Suppressor macrophage (primary cell): Measurements from ENCODE around the gene LINGO1.
A peak's percentile ranks its signal among the peaks of the same experiment; 100 is the strongest.

Experiments used
- DNase-seq, 4 experiments: peaks; one replicate each; pipeline ENCODE4 v3.0.0-alpha.2; 2020 to 2022

The LINGO1 gene

DNA sequence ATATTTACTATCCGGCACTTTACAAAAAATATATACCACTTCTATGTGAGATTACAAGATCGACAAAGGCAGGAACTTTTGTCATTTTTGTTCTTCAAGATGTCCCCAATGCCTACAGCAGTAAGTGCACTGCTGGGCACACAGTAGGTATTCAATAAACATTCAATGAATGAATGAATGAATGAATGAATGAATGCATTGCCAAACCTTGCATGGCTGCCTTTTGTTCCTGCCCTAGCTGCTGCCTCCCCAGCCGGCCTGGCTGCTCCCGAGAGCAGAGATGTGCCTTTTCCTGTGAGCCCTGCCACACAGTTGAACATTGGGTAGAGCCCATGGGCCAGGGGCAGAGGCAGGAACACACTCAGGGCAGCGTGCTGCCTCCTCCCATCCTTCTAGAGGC, 37.5 kb downstream of the LINGO1 start:
- no peak for DNase-seq

- DNase-seq: no peak
Observed at GRCh38 chr15:77592758-77593157, 40.0 kb downstream of the LINGO1 start.

DNA sequence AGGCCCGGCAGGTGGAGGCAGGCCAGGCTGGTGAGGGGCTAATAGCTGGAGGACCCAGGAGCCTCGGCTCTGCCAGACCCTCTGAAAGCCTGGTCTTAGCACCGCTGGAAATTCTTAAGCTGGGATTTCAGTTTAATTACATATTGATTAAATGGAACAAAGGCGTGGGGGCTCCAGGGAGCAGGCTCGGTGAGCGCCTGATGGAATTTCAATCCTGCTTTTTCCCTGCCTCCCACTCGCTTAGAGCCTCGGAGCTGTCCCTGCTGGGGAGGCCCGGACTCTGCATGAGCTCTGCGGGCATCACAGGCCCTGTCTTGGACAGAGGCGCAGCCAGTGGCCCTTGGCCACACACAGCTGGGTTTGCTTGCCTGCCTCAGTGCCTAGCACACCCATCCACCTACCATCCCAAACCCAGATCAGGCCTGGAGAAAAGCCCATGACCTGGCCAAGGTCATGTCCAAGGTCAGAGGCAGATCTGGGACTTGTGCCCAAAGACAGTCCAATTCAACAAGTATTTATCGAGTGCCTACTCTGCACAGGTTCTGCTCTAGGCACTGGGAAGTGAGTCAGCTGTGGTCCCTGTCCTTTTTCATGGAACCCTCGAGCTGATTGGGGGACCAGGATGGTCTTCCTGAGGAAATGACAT, 40.6 kb downstream of the LINGO1 start:
- DNase-seq: no peak

- no peak for DNase-seq
Observed at GRCh38 chr15:77589839-77590238, 42.9 kb downstream of the LINGO1 start.

DNA sequence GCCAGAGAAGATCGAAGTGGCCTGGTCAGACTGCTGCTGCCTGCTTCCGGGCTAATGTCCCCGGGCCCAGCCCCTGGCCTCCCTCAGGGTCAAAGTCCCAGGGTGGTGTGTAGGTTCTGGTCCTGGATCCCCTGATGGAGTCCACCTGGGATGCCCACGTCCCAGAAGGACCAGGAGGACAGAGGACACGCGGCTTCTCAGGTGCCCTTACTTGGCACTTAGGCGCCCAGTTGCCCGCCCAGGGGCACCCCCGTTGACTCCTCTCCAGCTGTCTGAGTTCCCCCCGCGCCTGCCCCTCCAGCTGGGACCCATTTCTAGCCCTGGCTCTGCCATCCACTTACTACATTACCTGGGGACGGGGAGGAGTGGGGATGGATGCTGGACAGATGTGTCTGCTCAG, 44.6 kb downstream of the LINGO1 start:
- DNase-seq: no peak

- DNase-seq: no peak
Observed at GRCh38 chr15:77584691-77585090, 48.0 kb downstream of the LINGO1 start.

- DNase-seq: peak in 1 of 4 experiments; percentile 6
Observed at GRCh38 chr15:77584201-77584600, 48.5 kb downstream of the LINGO1 start.

DNA sequence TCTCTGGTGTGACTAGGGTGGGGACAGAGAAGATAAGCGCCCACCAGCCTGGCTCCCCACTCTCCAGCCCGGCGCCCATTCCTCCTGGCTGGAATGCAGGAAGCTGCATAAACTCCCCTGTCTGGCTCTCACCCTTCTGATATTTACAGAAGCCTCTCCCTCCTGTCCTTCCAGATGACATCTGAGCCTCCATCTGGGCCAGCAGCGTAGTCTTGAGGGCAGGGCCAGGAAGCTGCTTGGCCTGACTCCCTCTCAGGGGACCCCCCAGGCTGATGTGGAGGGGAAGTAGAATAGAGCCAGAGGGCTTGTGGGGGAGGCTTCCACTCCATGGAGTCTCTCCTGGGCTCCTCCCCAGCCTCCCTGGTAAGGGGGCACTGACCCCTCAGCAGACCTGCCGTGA, 49.9 kb downstream of the LINGO1 start:
- DNase-seq: no peak

DNA sequence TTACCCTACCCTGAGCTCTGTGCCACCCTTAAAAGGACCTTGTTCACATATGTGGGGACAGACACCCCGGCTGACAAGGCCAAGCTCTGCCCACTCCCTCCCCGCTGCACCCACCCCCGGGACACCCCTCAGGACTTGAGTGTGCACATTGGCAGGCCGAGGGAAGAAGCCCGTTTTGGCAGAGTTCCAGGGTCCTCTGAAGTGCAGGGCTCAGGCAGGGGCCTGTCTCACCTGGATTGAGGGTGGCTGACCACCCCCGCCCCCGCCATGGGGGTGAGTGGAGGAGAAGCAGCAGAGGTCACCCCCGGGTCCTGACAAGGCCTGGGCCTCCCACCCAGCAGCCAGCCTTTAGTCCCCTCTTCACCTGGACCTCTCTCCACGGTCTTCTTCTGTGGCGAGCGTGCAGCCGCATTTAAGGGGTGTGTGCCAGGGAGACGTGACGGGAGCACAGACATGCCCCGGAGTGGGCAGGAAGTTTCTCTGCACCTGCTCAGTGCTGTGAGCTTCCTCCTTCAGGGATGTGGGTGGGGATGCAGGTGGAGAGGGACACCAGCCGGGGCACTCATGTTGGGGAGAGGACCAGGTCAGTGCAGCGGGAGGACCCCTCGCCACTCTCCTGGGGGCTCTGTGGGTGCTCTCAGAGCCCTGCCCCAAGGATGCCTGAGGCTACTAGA, 50.7 kb downstream of the LINGO1 start:
- no peak for DNase-seq

DNA sequence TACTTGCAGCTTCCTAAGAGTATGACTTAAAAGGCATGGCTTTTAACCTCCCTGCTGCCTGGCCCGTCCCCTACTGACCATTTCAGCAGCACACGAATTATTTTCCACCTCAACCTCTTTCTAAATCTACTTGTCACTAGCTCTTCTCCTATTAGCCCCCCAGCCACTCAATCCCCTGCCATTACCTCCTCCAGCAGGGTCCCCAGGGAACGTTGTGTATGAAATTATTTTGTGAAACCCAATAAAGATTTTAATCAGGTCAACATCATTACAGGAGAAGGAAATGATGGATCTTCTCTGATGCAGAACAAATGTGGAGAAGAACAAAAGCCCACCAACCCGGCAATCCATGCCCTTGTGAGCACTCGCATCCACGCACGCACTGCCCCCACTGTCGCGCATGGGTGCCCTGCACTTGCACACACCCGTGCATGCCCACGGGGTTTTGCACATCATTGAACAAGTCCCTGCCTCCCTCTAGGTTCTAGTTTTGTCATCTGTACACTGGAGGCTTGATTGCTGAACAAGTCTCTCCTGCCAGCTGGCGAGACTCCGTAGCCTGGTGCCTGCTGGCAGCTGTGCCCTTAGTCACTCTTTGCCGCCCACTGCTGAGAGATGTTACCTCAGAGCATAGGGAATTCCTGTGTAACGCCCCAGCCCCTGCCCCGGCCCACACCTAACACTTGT, 51.6 kb downstream of the LINGO1 start:
- DNase-seq: no peak

DNA sequence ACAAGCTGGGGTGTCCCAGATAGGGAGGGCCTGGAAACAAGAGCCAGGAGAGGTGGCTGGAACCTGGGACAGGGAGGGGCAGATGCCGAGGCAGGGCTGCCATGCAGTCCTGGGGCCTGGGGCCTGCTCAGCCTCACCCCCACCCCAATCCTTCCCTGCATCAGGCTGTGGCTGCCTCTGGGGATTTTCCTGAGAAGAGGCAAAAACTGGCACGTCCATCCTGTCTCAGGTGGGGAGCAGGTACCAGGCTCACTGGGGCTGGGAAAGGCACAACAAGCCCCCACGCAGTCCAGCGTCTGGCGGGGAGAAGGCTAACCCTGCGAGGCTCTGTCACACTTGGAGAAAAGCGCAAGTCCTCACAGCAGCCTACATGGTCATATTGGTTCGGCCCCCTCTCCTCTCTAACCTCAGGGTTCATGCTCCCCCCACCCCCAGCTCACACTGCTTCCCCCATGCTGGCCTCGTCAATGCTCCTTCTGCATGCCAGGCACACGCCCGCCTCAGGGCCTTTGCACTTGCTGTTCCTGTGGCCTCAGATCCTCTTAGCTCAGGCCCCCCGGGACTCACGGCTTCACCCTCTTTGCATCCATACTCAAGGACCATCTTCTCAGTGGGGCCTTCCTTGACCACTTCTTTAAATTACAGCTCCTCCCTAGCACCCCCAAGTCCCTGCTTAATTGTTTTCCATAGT, 53.1 kb downstream of the LINGO1 start:
- DNase-seq: no peak

GRCh38 chr15:77578641-77579372, 53.9 kb downstream of the LINGO1 start:
- no peak for DNase-seq

DNA sequence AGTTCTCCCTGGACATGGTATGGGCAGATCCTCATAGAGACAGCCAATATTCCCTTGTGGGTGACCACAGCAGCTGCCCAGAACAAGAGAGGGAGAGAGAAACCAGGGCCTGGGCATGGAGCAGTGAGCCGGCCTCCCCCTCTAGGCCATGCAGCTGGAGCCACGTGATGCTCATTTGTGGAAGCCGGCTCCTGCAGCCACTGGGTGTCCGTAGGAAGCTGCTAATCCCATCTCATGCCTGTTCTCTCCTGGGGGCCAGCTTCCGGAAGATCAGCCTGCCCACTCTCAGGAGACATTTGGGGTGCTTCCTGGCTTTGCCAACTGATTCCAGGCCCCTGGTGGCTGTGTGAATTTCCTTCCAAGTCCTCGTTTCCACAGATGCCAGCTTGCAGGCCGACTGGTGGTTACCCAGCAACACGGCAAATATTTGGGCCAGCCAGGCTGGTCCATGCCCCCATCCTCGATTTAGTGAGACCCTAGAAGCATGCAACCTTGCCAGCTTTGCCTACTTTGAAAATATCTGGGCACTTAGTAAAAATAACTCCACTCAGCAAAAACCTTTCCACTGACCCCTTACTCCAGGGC, 55.3 kb downstream of the LINGO1 start:
- no peak for DNase-seq

DNA sequence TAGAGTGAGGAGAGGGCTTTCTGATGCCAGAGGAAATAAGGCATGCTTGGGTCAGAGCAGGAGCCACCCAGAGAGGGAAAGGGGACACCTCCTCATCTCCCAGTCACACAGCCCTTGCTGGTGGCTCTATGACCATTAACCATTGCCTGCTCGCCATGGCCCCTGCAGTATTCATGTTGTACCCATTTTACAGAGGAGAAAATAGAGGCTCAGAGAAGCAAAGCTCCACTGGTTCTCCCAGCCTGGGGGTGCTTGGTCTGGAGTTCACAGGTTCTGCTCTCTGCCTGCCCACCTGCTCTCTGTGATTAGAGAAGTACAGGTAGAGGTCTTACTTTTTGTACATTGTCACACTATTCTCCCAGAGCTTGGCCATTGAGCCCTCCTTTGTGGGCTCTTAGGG, 56.2 kb downstream of the LINGO1 start:
- DNase-seq: no peak

- no peak for DNase-seq
Observed at GRCh38 chr15:77575203-77575934, 57.3 kb downstream of the LINGO1 start.

DNA sequence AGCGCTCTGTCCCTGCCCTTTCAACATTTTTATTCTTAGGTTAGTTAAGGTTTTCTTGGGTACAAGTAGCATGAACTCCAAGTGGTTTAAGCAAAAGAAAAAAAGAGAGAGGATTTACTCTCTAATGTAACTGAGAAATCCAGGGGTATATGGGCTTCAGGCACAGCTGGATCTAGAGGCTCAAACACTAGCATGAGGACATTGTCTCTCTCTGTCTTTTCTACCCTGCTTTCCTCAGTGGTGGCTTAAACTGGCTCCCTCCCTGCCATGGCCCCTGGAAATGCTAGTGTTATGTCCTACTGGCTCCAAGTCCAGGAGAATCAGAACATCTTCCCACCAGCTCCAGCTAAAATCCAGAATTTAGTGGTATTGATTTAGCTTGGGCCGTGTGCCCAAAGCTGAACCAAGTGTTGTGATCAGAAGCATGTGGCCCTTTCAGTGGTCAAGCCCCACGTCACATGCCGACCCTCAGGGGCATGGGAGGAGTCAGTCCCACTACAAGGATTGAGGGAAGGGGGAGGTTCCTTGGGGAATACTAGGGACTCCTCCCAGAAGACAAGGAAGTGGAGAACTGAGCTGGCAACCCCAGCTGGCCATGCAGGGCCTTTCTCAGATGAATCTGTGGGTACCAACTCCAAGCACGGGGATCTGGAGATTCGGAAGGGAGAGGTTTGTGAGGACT, 58.0 kb downstream of the LINGO1 start:
- no peak for DNase-seq

DNA sequence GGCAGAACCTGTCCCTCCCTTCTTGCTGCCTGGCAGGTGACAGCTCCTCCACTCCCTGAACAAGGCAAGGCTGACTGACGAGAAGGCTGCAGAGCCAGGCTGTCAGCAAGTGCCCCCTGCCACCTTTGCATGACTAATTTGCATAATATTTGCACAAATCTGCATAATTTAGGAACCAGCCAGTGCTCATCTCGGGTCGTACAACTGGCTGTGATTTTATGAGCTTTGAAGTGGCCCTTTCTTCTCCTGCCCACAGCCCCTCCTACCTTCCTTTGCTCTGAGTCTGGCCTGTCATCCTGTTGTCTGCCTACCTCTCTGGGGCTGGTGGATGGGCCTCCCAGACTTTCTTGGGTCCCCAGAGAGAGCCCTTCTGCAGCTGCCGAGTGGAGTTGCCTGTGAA, 58.9 kb downstream of the LINGO1 start:
- no peak for DNase-seq

DNA sequence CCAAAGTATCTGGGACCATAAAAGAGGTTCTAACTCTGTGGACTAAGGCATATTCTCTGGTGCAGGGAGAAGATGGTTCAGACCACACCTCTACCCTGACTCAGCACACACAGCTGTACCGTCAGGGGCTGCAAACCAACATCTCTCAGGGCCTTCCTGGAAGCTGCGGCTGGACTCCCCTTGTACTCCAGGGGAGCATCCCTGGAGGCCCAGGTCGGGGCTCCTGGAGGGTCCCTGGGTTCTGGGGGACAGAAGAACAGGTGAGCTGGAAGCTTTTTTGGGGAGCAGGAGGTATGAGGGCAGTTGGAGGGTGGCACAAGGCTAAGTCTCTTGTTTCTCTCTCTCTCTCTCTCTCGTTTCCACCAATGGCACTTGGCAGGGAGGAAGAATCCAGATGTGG, 60.5 kb downstream of the LINGO1 start:
- DNase-seq: no peak

GRCh38 chr15:77571741-77572140, 61.0 kb downstream of the LINGO1 start:
- DNase-seq: no peak

DNA sequence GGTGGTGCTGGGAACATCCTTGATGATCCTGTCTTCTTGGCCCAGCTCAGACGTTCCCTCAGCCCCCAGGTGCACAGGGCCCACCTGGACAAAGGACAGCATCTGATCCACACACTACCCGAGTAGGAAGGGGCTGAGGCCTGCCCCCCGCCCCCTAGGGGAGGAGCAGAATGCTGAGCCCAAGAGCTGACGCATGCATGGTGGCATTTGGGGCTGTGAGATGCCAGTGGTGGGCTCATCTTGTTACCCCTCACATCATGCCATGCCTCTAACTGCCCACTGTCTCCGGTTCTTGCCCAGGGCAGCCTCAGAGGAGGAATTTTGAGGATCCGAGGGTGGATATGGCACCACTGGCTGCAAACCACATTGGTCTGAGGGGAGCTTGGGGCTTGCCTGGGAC, 61.5 kb downstream of the LINGO1 start:
- DNase-seq: no peak

- peak in 3 of 4 experiments; percentile 22 to 37 (median 26) for DNase-seq
Observed at GRCh38 chr15:77569729-77570125, 63.0 kb downstream of the LINGO1 start.
